Right lung (tissue), 5 donors: Measurements from ENCODE around the gene RNF6. TPM values are rescaled to one million over a fixed set of nuclear protein-coding genes. Genes with fewer than 3 reads are reported as not detected.

Experiments used
- DNase-seq, 2 donors: peaks; one replicate each; pipeline ENCODE4 v3.0.0-alpha.2; 2013
- polyA plus RNA-seq, 5 donors: library from polyadenylated mRNA; unstranded; fragments of 120-200 nt; gene quantifications; one replicate each; pipeline versions ENCODE4 v1.2.1 to v1.2.3, GENCODE V29; 2013; ENCODE audit warnings: inconsistent platforms in 1 of 5, low replicate concordance in 1 of 5; ENCODE audit not compliant: insufficient read length in 5 of 5, insufficient read depth in 1 of 5

Gene RNF6
- polyA plus RNA-seq, 5 donors, result 24.1 to 34.4 (median 30.0) TPM

DNA sequence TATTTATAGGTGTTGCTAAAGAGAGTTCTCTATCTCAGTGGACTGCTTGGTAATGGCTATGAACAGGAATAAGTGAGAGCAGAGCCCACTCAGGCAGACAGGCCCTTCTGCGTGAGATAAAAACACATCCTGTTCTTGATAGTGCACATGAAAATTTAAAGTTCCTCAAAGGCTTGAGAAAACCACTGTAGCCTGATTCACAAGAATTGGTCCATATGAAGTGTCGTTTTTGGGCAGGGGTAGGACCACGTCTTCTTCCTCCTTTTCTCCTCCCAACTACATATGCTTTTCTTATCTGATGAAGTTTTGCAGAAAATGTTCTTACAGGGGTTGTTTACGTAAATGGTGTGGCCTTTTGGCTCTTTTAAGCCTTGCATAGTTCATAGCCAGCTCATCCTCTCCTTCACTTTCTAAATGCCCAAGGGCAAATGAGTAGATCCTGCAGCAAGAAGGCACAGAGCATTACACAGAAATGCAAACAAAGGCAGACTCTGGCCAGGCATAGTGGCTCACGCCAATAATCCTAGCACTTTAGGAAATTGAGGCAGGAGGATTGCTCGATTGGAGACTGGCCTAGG, 53.8 kb downstream of the RNF6 start:
- no peak for DNase-seq

DNA sequence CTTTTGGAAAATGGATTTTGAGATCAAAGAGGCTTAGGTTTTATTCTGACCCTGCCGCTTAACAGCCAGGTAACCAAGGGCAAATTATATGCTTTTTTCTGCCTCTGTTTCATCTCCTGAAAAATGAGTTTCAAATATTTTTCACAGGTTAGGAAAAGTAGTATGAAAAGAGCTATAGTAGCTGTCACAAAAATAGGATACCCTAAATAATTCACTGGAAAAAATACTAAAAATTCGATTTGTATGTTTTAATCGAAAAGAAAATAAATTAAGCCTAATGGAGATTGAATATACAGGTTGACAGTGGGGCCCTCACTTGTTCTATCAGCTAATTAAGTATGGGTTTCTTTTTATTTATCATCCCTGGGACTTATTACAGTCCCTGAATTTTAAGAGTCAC, 58.3 kb downstream of the RNF6 start:
- no peak for DNase-seq

Other genes starting within 250 kb of the RNF6 start
- 10 to 100 TPM; 37.8 to 60.0 (median 45.2) TPM for gene SHISA2, start 170.3 kb downstream of the RNF6 start, polyA plus RNA-seq
- 10 to 100 TPM; 16.8 to 22.5 (median 17.8) TPM for gene CDK8, start 31.8 kb upstream of the RNF6 start, polyA plus RNA-seq